HG03108 (cell line): ENCODE data around the gene DNAJA4.

Source experiments
- ATAC-seq: cut with Tn5 transposase; IDR thresholded peaks from one replicate; pipeline ENCODE4 v1.9.1; 2021; ENCODE audit warnings: moderate library complexity; ENCODE audit not compliant: unreplicated experiment

Gene DNAJA4

DNA sequence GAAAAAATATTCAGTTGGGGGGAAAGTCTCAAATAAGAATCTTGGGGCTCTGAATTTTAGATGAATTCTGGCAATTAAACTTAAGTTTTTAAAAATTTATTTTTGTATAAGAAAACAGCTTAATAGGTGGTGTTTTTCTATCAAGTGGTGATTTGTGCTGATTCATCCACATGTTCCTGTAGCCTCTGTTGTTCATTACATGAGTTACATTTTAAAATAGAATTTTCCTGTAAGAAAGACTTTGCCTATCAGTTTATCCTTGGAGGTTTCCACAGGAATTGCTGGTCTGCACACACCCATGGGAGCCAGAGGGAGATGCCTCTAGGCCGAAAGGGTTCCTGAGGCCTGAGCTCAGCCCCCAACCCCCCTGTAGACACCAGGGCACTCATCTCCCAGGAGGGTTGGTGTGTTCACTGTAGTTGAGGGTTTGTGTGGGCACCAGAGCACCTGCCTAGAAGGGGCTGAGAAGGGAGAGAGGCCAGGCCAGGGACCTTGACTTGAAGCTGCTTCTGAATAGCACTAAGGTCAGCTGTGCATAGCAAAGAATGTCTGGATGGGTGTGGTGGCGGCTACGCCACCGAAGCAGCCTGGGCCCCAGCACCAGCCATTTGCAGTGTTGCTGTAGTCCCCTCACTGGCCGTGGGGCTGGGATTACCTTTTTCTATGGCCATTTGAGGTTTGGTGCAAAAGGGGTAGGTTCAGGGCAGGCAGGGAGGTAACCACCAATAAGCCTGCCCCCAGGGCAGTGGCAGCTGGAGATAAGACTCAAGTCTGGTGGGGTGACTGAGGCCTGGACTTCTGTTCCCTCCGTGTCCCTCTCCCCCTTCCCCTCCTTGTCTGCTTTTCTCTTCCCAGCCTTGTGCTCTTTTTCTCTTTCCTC lies 11.9 kb downstream of the DNAJA4 start:
- ATAC-seq: no peak

DNA sequence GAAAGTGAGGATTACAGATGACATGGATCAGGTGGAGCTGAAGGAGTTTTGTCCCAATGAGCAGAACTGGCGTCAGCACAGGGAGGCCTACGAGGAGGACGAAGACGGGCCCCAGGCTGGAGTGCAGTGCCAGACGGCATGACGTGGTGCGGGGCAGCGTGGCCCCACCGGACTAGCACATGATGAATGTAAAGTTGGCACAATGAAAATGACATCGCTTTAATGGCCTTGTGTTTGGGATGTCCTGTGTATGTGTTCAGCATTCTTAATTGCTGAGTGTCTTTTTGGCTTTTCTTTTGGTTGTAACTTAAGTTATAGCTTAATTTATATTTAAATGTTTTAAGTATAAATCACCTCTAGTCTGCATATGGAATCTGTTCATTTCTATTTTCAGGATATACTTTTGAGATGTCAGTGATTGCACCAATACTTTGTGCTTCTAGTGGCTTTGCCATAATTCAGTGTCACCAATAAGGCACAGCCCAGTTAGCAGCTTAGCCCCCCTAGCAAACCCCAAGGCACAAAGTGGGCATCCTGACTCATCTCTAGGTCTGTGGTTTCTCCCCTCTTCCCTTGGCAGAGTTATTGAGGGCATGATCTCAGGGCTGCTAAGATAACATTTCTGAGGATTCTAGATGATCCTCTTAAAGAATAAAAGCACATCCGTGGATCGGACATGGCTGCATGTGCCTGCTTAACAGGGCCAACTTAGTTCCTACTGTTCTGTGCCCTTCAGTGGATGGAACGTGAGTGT lies 16.1 kb downstream of the DNAJA4 start:
- no peak for ATAC-seq

DNA sequence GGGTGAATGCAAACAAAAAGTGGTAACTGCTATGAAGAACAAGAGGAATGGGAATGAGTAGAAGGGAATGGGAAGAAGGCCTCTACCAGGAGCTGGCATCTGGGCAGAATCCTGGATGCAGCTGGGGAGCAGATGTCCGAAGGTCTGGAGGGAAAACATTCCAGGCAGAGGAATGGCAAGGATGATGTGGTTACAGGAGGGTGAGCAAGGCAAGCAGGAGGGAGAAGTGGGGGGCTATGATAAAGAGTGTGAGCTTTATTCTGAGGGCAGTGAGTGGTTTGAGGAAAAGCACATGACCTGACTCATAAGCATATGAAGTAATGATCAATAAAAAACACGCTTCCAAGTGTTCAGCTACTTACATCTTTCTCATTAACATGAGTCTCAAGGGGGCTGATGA lies 18.0 kb downstream of the DNAJA4 start:
- no peak for ATAC-seq

DNA sequence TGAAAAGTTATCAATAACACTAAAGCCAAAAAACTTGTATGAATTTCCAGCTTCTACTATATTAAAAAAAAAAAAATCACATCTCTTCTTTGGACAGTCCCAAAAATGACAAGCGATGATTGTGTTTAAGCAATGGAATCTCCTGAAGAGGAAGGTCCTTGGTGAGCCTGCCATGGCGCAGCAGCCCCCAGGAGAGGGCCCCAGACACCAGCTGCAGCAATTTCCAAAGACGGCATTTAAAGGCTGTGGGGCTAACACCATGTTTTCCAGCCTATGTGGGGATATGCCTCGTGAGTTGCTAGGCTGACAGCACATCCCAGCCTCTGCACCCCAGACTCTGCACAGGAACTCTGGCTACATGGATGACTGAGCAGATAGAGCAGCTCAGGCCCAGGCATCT lies 20.4 kb downstream of the DNAJA4 start:
- no peak for ATAC-seq

DNA sequence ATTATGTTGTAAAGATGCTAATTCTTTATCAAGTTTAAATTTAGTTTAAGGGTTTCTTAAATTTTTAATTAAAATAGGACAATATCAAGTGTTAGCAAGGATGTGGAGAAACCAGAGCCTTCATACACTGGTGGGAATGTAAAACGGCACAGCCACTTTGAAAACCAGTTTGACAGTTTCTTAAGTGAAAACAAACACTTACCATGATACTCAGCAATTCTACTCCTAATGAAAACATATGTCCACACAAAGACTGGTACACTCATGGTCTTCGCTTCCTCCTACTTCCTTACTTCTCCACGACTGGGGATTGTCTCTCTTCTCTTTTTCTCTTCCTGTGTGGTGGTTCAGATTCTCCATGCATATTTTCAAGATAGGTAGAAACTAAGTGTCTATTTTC lies 25.9 kb downstream of the DNAJA4 start:
- ATAC-seq: no peak

DNA sequence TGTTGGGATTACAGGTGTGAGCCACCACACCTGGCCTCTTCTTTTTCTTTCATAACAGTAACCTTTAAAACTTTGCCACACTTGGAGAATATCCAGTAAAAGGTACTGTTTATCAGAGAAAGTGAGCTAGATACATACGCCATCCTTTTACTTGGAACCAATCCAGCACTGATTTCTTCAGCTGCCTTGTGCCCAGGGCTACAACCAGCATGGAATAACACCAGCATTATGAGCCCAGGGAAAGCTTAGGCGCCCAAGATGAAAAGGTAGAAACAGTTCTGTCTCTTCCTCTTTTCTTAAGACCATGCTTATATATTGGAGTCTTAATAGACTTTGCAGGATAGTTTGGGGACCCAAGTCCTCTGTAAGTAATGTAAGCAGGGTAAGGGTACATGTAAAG lies 26.7 kb downstream of the DNAJA4 start:
- no peak for ATAC-seq

- no peak for ATAC-seq
Observed at GRCh38 chr15:78291698-78292097, 27.3 kb downstream of the DNAJA4 start.

- no peak for ATAC-seq
Observed at GRCh38 chr15:78292219-78292618, 27.9 kb downstream of the DNAJA4 start.

GRCh38 chr15:78299101-78299930 lies 35.0 kb downstream of the DNAJA4 start, which contains the start of gene SKIC8:
Gene SKIC8, minus strand, starts transcription at chr15:78299609. Its CDS starts 3,923 bp downstream, at chr15:78295686.
- peak; percentile 75 for ATAC-seq

GRCh38 chr15:78301326-78301725 lies 37.0 kb downstream of the DNAJA4 start:
- ATAC-seq: no peak

- no peak for ATAC-seq
Observed at GRCh38 chr15:78301828-78302227, 37.5 kb downstream of the DNAJA4 start.

DNA sequence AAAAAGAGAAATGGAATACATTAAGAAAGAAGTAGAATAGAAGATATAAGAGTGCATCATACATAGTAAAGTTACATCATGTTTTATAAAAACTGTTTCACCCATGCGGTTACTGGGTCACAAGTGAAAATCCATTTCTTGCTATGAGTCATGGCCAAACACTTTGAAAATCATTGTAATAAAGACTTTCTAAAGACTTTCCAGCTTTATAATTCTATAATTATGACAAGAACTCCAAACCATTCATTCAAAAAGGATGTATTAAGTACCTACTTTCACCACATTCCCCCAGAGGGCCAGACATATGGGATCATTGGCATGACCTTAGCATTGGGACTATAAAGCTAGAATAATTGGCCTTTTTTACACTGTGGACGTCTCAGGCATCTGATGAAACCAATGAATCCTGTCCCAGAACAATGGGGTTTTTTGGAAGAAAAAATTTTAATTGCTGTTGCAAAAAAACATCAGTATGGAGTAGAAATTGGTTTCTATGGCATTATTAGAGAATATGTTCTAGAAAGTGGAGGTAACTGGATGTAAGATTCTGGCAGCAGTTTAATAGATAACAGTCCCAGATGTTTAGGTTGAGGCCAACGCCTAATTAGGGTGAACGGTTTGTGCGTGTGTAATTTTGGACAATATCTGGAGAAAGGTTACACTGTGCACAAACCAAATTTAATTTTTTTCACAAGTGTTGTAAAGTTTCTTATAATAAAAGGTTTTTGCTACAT lies 38.4 kb downstream of the DNAJA4 start:
- no peak for ATAC-seq

- no peak for ATAC-seq
Observed at GRCh38 chr15:78304216-78305066, 40.1 kb downstream of the DNAJA4 start.

DNA sequence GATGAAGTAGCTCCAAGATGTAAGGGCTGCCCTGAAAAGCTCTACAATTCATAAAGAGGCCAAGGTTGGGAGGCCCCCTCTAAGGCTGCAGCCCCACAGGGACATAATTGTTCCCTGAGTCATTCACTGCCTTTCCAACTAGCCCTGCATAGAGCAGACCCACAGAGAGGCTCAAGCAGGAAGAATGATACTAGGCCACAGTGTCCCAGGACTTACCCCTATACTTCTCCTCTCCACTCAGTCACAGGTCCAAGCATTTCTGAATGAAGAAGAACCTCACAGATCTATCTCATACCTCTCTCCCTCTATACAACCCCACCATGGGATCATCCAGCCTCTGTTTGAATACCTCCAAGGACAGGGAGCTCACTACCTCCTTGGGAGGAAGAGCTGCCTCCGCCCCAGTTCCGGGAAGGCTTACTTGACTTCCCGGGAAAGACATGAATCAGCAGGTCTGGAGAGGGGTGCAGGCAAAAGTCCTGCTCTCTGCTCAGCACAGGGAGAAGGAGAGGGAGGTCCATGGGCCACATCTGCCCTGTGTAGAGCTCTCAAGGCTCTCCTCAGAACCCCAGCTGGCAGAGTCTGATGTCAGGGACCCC lies 41.9 kb downstream of the DNAJA4 start:
- no peak for ATAC-seq

DNA sequence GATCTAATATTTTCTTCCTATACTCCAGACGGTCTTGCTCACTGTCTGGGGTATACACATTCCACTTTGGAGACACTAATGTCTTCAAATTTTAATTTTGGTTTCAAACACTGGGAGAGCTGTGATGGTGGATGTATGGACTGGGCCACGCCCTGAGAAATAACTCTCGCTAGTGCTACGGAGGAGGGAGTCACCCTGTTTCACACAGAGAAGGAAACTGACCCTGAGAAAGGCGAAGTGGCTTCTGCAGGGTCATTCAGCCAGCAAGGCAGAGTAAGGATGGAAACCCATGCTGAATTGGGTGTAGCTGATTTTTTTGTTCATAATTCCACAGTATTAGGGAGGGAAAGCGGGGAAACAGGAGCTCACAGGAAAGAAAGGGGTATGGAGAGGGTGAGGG lies 43.6 kb downstream of the DNAJA4 start:
- ATAC-seq: no peak

- no peak for ATAC-seq
Observed at GRCh38 chr15:78308422-78309032, 44.2 kb downstream of the DNAJA4 start.

DNA sequence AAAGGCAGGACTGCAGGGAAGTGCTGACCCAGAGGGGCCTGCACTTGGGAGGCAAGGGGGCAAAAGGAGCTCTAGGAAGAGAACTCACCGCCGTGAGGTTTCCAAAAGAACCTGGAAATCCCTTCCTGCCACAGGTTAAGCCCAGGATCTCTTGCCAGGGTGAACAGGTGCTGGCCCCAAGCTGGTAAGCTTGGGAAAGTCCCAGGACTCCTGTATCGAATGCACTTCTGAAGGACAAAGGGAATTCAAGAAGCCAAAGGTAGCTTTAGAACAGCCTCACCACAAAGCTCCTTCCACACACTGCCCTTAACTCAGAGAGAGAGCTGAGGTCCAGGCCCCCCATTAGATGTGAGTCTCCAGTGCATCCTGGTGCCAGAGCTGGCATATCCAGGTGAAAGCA lies 46.9 kb downstream of the DNAJA4 start:
- ATAC-seq: no peak

GRCh38 chr15:78312536-78312935 lies 48.2 kb downstream of the DNAJA4 start:
- no peak for ATAC-seq

DNA sequence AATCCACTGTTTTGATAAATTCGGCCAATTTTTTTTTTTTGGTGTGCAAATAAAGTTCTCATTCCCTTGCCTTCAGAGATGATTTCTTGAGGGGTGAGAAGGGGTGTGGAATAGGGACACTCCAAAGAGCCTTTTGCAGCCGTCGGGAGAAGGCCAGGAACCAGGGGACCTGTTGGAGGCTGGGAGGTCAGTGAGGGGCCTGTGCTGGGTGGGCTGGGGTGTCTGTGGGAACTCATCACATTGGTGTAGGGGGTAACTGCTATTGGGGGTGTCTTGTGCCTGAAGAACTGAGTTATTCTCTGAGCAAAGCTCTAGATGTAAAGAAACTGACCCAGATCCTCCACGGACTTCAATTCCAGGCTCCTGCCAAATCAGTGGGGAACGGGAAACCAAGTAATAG lies 48.6 kb downstream of the DNAJA4 start:
- no peak for ATAC-seq
